ENCODE results near the gene ZBTB17. TPM values are rescaled to one million over a fixed set of nuclear protein-coding genes. Genes with fewer than 3 reads are reported as not detected.

Gene ZBTB17
- total and polyA plus RNA-seq, 9 of the 15 experiments (the other 6 are each of a cell fraction or from before 2014, with no cell fraction given) = 1.1 to 53.4 (median 29.6) TPM

GRCh38 chr1:16007671-16008341, 31.9 kb upstream of the ZBTB17 start (continued):
- no peak for TF ChIP-seq MYNN (IDR thresholded peaks at IDR 0.05)
- no peak for TF ChIP-seq MYNN (CRISPR knock-in tag; IDR thresholded peaks at IDR 0.05)
- no peak for TF ChIP-seq HOXB6 (CRISPR knock-in tag; IDR thresholded peaks at IDR 0.05; ENCODE audit: borderline replicate concordance)
- TF ChIP-seq KLF6 (CRISPR knock-in tag; IDR thresholded peaks at IDR 0.05; ENCODE audit: borderline replicate concordance) = no peak
- TF ChIP-seq TRIM24 (IDR thresholded peaks at IDR 0.05) = no peak
- no peak for TF ChIP-seq ZNF75A (CRISPR knock-in tag; IDR thresholded peaks at IDR 0.05)
- no peak for TF ChIP-seq ZBTB9 (CRISPR knock-in tag; IDR thresholded peaks at IDR 0.05)
- TF ChIP-seq SNIP1 (IDR thresholded peaks at IDR 0.05; ENCODE audit: low read depth) = no peak
- TF ChIP-seq ZHX1 (conservative IDR thresholded peaks at IDR 0.05; ENCODE audit: low read length) = no peak
- TF ChIP-seq SRSF7 (optimal IDR thresholded peaks at IDR 0.05; ENCODE audit: low read depth, low read length) = no peak
- no peak for TF ChIP-seq POU5F1 (IDR thresholded peaks at IDR 0.05; ENCODE audit: borderline replicate concordance, low read depth, low read length, partially characterized antibody)
- TF ChIP-seq ZNF668 (CRISPR knock-in tag; IDR thresholded peaks at IDR 0.05) = no peak
- TF ChIP-seq EP300 (IDR thresholded peaks at IDR 0.05; ENCODE audit: low read length) = no peak
- TF ChIP-seq PREB (CRISPR knock-in tag; IDR thresholded peaks at IDR 0.05) = no peak
- no peak for TF ChIP-seq ASH1L (IDR thresholded peaks at IDR 0.05; ENCODE audit: borderline replicate concordance, low read depth, partially characterized antibody)
- TF ChIP-seq PML (IDR thresholded peaks at IDR 0.05; ENCODE audit: low read length) = no peak
- no peak for TF ChIP-seq DNMT1 (IDR thresholded peaks at IDR 0.05)
- no peak for TF ChIP-seq ZNF764 (CRISPR knock-in tag; IDR thresholded peaks at IDR 0.05; ENCODE audit: low read depth)
- TF ChIP-seq ZNF436 (CRISPR knock-in tag; IDR thresholded peaks at IDR 0.05) = 0 out of 2 replicates have a peak, but pooled peaks have one; percentile 46
- no peak for TF ChIP-seq CC2D1A (IDR thresholded peaks at IDR 0.05)

Data from K562 (cell line).